ENCODE measurements around the gene PRICKLE3.

- TF ChIP-seq, protein P1, sequence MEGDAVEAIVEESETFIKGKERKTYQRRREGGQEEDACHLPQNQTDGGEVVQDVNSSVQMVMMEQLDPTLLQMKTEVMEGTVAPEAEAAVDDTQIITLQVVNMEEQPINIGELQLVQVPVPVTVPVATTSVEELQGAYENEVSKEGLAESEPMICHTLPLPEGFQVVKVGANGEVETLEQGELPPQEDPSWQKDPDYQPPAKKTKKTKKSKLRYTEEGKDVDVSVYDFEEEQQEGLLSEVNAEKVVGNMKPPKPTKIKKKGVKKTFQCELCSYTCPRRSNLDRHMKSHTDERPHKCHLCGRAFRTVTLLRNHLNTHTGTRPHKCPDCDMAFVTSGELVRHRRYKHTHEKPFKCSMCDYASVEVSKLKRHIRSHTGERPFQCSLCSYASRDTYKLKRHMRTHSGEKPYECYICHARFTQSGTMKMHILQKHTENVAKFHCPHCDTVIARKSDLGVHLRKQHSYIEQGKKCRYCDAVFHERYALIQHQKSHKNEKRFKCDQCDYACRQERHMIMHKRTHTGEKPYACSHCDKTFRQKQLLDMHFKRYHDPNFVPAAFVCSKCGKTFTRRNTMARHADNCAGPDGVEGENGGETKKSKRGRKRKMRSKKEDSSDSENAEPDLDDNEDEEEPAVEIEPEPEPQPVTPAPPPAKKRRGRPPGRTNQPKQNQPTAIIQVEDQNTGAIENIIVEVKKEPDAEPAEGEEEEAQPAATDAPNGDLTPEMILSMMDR (IDR thresholded peaks at IDR 0.05): no peak
- TF ChIP-seq ZFX (IDR thresholded peaks at IDR 0.05; ENCODE audit: borderline replicate concordance): no peak
These were observed 22.2 kb upstream of the PRICKLE3 start for GRCh38 chrX:49208399-49208798.
